Smooth muscle cell (in vitro differentiated cells): Measurements from ENCODE around the gene MUC5AC. TPM values are rescaled to one million over a fixed set of nuclear protein-coding genes. Genes with fewer than 3 reads are reported as not detected.
"Not testable (repeated sequence)": the region's sequence is repeated elsewhere in the genome, so short reads cannot be mapped to it uniquely, and the experiment has no call there.

Experiments used
- DNase-seq: peaks from one replicate; lab custom pipeline; 2025; ENCODE audit not compliant: unreplicated experiment; lab: John Stamatoyannopoulos, UW
- H2AFZ ChIP-seq: fragments of 200-600 bp; sonication (generic); 2 replicates; pipeline ENCODE4 v1.6.0; 2016; ENCODE audit warnings: antibody characterized with exemption, low read depth, mild to moderate bottlenecking
- H3F3A ChIP-seq: fragments of 200-600 bp; sonication (generic); 2 replicates; pipeline ENCODE4 v1.6.0; 2017; ENCODE audit warnings: antibody characterized with exemption, low read depth
- H3K27ac ChIP-seq: fragments of 200-600 bp; sonication (generic); 2 replicates; pipeline ENCODE4 v1.5.1; 2016; ENCODE audit warnings: low read depth, mild to moderate bottlenecking
- H3K27me3 ChIP-seq: fragments of 200-600 bp; sonication (generic); 2 replicates; pipeline ENCODE4 v1.6.1; 2016; ENCODE audit warnings: low read depth, mild to moderate bottlenecking
- H3K36me3 ChIP-seq: fragments of 200-600 bp; sonication (generic); 2 replicates; pipeline ENCODE4 v1.5.1; 2016; ENCODE audit warnings: low read depth
- H3K4me1 ChIP-seq: fragments of 200-600 bp; sonication (generic); 2 replicates; pipeline ENCODE4 v1.5.1; 2016; ENCODE audit warnings: low read depth
- H3K4me2 ChIP-seq: fragments of 200-600 bp; sonication (generic); 2 replicates; pipeline ENCODE4 v1.6.0; 2016; ENCODE audit warnings: mild to moderate bottlenecking
- H3K4me3 ChIP-seq: fragments of 200-600 bp; sonication (generic); 2 replicates; pipeline ENCODE4 v1.5.1; 2016; ENCODE audit warnings: mild to moderate bottlenecking
- H3K79me2 ChIP-seq: fragments of 200-600 bp; sonication (generic); 2 replicates; pipeline ENCODE4 v1.6.0; 2016; ENCODE audit warnings: low read depth, mild to moderate bottlenecking
- H3K9ac ChIP-seq: fragments of 200-600 bp; sonication (generic); 2 replicates; pipeline ENCODE4 v1.6.0; 2016; ENCODE audit warnings: low read depth
- H3K9me3 ChIP-seq: fragments of 200-600 bp; sonication (generic); replicated peaks from 2 replicates; pipeline ENCODE4 v1.5.1; 2016; ENCODE audit warnings: low read depth
- H4K20me1 ChIP-seq: fragments of 200-600 bp; sonication (generic); 2 replicates; pipeline ENCODE4 v1.6.0; 2016; ENCODE audit warnings: low read depth
- CTCF ChIP-seq: fragments of 200-600 bp; sonication (generic); IDR thresholded peaks from 2 replicates; pipeline ENCODE4 v1.5.1; 2017; ENCODE audit warnings: borderline replicate concordance, mild to moderate bottlenecking, antibody characterized with exemption; ENCODE audit not compliant: insufficient read depth, poor library complexity, severe bottlenecking
- WGBS: methylation state at CpG from one replicate; pipeline ENCODE4 v1.1.7; 2016; ENCODE audit warnings: low lambda C conversion rate; 5-methylcytosine and 5-hydroxymethylcytosine counted together
- polyA plus RNA-seq: library from polyadenylated mRNA; unstranded; fragments of >200 nt; fragmentation: Nextera tagmentation; extraction: Ambion mirVana; gene quantifications from 2 replicates; pipeline ENCODE4 v1.2.1, GENCODE V29; 2016
- total RNA-seq: library from RNA; depleted of rRNA; stranded (reverse); fragments of >200 nt; gene quantifications from 2 replicates; pipeline ENCODE4 v1.2.3, GENCODE V29; 2014

The MUC5AC gene
- total and polyA plus RNA-seq, 2 experiments from 2014 or later: not detected

GRCh38 chr11:1152316-1153104 is 5.2 kb upstream of the MUC5AC start:
- DNase-seq: no peak
- WGBS: 84% methylated on average over 22 of the region's 22 CpGs
- Histone ChIP-seq H3K4me2 (no peak overlapping the region), H3K4me1 (no peaks in the 10 kb centered on the region), H3K27me3 (no peaks in the 10 kb centered on the region), H3K4me3 (no peak overlapping the region), H3K36me3 (no peaks in the 10 kb centered on the region), H4K20me1 (no peaks in the 10 kb centered on the region), H3F3A (no peaks in the 10 kb centered on the region), H3K79me2 (no peaks in the 10 kb centered on the region), H3K9me3 (no peaks in the 10 kb centered on the region), H3K27ac (no peak overlapping the region), H3K9ac (no peak overlapping the region), H2AFZ (no peak overlapping the region)
- no peak for TF ChIP-seq CTCF

GRCh38 chr11:1153105-1153950 is 4.4 kb upstream of the MUC5AC start:
- Histone ChIP-seq H3K4me2 (no peak overlapping the region), H3F3A (no peaks in the 10 kb centered on the region), H3K36me3 (no peaks in the 10 kb centered on the region), H3K79me2 (no peaks in the 10 kb centered on the region), H4K20me1 (no peaks in the 10 kb centered on the region), H3K27me3 (no peaks in the 10 kb centered on the region), H3K4me3 (no peak overlapping the region), H3K9me3 (no peaks in the 10 kb centered on the region), H3K27ac (peak overlapping the region; percentile 13), H3K4me1 (no peaks in the 10 kb centered on the region), H3K9ac (no peak overlapping the region), H2AFZ (no peak overlapping the region)
- no peak for TF ChIP-seq CTCF
- 84% methylated on average over 28 of the region's 28 CpGs for WGBS
- DNase-seq: no peak

- Histone ChIP-seq H3K4me1 (no peaks in the 10 kb centered on the region), H3K79me2 (no peaks in the 10 kb centered on the region), H3K36me3 (no peaks in the 10 kb centered on the region), H4K20me1 (no peaks in the 10 kb centered on the region), H3K4me3 (no peak overlapping the region), H3K9me3 (no peaks in the 10 kb centered on the region), H2AFZ (no peak overlapping the region), H3K27me3 (no peaks in the 10 kb centered on the region), H3K4me2 (no peak overlapping the region), H3K9ac (no peak overlapping the region), H3F3A (no peaks in the 10 kb centered on the region), H3K27ac (peak overlapping the region; percentile 13)
- 79% methylated on average over 11 of the region's 14 CpGs for WGBS
- DNase-seq: no peak
- no peak for TF ChIP-seq CTCF
Observed at GRCh38 chr11:1153951-1154493, 3.7 kb upstream of the MUC5AC start.

GRCh38 chr11:1154656-1155055 is 3.1 kb upstream of the MUC5AC start:
- H3K9ac ChIP-seq, H3K27me3 ChIP-seq, H3F3A ChIP-seq, H3K4me1 ChIP-seq, H2AFZ ChIP-seq, DNase-seq, H4K20me1 ChIP-seq, H3K4me2 ChIP-seq, H3K79me2 ChIP-seq, H3K4me3 ChIP-seq, H3K27ac ChIP-seq, H3K9me3 ChIP-seq, H3K36me3 ChIP-seq: not testable (repeated sequence)
- no CpG with 5 or more reads among the region's 3 CpGs for WGBS
